ENCODE measurements around the gene ACSL1.

DNA sequence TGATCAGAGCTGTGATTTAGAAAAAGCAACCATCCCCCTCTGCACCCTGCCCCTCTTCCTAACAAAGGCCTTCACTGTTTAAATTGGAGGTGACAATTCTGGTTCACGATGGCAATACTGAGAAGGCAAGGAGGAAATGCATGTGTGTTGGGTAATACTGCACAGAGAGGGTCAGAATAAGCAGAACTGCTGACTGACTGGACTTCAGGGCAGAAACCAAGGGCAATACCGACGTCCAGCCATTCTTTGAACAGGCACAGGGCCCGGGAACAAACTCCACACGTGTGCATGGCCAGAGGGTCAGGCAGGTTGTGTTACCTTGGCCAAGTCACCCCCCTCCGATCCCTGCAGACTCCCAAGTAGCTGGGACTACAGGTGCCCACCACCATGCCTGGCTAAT is 6.0 kb downstream of the ACSL1 start:
- TF ChIP-seq POLR2A (IDR thresholded peaks at IDR 0.05): no peak
- TF ChIP-seq, protein P1, sequence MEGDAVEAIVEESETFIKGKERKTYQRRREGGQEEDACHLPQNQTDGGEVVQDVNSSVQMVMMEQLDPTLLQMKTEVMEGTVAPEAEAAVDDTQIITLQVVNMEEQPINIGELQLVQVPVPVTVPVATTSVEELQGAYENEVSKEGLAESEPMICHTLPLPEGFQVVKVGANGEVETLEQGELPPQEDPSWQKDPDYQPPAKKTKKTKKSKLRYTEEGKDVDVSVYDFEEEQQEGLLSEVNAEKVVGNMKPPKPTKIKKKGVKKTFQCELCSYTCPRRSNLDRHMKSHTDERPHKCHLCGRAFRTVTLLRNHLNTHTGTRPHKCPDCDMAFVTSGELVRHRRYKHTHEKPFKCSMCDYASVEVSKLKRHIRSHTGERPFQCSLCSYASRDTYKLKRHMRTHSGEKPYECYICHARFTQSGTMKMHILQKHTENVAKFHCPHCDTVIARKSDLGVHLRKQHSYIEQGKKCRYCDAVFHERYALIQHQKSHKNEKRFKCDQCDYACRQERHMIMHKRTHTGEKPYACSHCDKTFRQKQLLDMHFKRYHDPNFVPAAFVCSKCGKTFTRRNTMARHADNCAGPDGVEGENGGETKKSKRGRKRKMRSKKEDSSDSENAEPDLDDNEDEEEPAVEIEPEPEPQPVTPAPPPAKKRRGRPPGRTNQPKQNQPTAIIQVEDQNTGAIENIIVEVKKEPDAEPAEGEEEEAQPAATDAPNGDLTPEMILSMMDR (IDR thresholded peaks at IDR 0.05): no peak
